Uterus (tissue), 2 donors: Measurements from ENCODE around the gene CYP11A1.

Experiments used
- CTCF ChIP-seq, 4 experiments: fragments of 200-600 bp in 2 of 4; fragments of 450-650 bp in 2 of 4; sonication (generic) in 2 of 4; IDR thresholded peaks; one replicate each; pipeline ENCODE4 v1.5.1; 2016 to 2019; ENCODE audit warnings: antibody characterized with exemption in 4 of 4, mild to moderate bottlenecking in 2 of 4, moderate library complexity in 1 of 4
- POLR2A ChIP-seq, 2 donors: fragments of 450-650 bp; IDR thresholded peaks; one replicate each; pipeline ENCODE4 v1.6.1; 2016; ENCODE audit warnings: antibody characterized with exemption in 2 of 2, mild to moderate bottlenecking in 1 of 2, moderate library complexity in 1 of 2

- TF ChIP-seq CTCF (IDR thresholded peaks at IDR 0.05) (no peak), POLR2A (IDR thresholded peaks at IDR 0.05) (no peak)
Observed at GRCh38 chr15:74389241-74390048, 22.0 kb upstream of the CYP11A1 start.
